Ammon's horn (tissue), 1 donor: ENCODE data around the gene DDX50.

Experiments used
- DNase-seq: peaks from one replicate; pipeline ENCODE4 v3.0.0-alpha.2; 2016; ENCODE audit warnings: low spot score

The DDX50 gene

DNA sequence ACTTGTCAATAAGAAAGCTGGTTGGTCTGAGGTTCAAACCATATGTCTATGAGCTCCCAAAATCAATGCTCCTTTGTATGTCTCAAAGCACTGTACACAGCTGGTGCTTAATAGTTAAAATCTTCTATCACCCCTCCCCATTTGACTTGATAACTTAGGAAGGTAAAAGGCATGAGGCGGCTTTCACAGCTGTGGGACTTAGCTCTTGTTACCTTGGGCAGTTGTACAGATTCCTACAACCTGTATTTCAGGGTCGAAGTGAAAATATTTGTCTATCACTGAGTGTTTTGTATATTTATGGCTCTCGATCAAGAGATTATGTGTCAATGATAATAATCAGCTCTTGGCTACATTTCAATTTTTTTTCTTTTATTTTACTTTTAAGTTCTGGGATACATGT, 86.5 kb downstream of the DDX50 start:
- DNase-seq = no peak

DNA sequence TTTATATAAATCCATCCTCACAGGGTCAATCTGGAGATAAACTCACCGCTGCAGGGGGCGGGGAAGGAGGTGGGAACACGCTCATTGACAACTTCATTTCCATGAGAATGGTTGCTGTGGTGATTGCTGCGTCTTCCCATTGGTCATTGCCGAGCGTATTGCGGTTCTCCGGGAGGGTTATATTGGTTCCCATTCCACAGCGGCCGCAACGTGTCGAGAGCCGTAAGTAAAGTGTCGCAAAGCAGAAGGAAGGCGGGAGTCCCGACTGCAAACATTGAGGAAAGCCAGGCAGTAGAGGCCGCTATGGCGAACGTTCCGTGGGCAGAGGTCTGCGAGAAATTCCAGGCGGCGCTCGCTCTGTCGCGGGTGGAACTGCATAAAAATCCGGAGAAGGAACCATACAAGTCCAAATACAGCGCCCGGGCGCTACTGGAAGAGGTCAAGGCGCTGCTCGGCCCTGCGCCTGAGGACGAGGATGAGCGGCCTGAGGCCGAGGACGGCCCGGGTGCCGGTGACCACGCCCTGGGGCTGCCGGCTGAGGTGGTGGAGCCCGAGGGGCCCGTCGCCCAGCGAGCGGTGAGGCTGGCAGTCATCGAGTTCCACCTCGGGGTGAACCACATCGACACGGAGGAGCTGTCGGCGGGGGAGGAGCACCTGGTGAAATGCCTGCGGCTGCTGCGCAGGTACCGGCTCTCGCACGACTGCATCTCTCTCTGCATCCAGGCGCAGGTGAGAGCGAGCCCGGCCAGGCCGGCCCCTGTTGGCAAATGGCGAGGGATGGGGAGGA, 87.6 kb downstream of the DDX50 start, which contains the start of gene KIFBP:
Gene KIFBP (plus strand): TSS at position 274 of the 787 bp plus-strand sequence. CDS start 30 bp downstream, at position 304.
- peak; percentile 100 for DNase-seq

DNA sequence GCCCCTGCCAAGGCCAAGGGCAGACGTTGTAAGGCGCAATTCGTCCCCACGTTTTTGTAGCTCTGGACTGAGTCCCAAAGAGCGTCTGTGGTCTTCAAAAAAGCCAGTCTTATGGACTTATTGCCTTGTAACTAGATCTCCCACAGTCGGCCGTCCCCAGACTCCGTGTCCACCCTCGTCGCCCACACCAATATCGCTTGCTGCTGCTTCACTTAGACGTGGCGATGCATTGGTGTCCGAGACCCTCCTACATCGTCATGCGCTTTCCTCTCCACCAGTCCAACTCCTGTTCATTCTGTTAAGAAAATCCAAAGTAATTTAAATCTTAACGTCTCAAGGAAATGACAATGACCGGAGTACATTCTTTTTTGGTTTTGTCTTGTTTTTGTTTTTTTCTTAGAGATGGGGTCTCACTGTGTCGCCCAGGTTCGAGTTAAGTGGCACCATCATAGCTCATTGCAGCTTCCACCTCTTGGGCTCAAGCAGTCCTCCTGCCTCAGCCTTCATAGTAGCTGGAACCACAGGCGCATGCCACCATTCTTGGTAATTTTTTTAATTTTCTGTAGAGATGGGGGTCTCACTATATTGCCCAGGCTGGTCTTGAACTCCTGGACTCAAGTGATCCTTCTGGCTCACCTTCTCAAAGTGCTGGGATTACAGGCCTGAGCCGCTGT, 88.3 kb downstream of the DDX50 start:
- peak; percentile 12 for DNase-seq

DNA sequence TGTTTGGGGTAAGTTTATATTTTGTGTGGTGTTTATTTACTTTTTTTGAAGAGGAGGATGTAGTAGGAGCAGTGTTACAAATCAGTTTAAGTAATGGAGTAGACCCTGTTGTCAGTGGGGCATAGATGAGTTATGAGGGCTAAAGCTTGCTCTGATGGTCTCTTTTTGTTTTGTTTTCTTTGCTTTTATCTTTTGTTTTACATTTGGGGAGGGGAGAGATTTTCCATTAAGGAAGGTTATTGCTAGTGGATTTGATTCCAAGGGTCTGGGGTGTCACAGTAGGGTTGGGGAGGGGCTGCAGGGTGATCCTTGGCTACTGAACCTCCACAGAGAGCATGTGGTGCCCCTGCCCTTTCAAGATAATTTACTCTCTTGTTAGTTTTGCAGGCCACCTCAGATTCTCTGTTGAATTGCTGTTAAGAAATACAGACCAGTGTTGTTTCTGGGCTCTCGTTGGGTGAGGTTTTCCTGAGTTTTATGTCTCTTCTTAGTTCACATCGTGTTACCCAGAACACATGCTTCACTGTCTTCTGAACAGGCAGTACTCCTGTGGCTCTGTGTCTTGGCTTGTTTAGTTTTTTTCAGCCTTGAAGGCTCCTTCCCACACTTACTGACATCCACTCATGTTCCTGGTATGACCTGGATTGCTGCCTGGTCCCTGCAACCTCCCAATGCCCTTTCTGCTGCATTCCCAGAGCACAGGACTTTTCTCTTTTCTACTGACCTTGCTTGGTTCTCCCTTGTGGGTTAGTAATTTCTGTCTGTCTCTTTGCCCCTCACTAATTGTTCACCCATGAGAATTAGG, 91.7 kb downstream of the DDX50 start:
- no peak for DNase-seq
